Stomach (tissue), 4 donors: ENCODE measurements around the gene SDK2.

ENCODE experiments used
- CTCF ChIP-seq, 7 experiments: fragments of 450-650 bp in 4 of 7; fragments of 200-600 bp in 3 of 7; sonication (generic) in 3 of 7; IDR thresholded peaks; one replicate each; pipeline ENCODE4 v1.5.1; 2016 to 2019; ENCODE audit warnings: antibody characterized with exemption in 7 of 7, control low read depth in 2 of 7, mild to moderate bottlenecking in 1 of 7
- EP300 ChIP-seq: sonication (generic); formaldehyde crosslinking; IDR thresholded peaks from one replicate; pipeline ENCODE4 v1.6.1; 2017; ENCODE audit warnings: antibody characterized with exemption

GRCh38 chr17:73436954-73437353 lies 207.3 kb downstream of the SDK2 start:
- TF ChIP-seq CTCF (IDR thresholded peaks at IDR 0.05) (no peak), EP300 (no peak)
